ENCODE data around the gene SLC22A4.

DNA sequence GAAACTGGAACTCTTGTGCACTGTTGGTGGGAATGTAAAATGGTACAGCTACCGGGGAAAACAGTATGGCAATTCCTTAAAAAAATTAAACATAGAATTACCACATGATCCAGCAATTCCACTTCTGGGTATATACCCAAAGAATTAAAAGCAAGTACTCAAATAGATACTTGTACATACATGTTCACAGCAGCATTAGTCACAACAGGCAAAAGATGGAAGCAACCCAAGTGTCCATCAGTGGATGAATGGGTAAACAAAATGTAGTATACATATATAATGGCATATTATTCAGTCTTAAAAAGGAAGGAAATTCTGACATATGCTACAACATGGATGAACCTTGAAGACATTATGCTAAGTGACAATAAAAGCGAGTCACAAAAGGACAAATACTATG lies 67.9 kb downstream of the SLC22A4 start:
- TF ChIP-seq, protein P1, sequence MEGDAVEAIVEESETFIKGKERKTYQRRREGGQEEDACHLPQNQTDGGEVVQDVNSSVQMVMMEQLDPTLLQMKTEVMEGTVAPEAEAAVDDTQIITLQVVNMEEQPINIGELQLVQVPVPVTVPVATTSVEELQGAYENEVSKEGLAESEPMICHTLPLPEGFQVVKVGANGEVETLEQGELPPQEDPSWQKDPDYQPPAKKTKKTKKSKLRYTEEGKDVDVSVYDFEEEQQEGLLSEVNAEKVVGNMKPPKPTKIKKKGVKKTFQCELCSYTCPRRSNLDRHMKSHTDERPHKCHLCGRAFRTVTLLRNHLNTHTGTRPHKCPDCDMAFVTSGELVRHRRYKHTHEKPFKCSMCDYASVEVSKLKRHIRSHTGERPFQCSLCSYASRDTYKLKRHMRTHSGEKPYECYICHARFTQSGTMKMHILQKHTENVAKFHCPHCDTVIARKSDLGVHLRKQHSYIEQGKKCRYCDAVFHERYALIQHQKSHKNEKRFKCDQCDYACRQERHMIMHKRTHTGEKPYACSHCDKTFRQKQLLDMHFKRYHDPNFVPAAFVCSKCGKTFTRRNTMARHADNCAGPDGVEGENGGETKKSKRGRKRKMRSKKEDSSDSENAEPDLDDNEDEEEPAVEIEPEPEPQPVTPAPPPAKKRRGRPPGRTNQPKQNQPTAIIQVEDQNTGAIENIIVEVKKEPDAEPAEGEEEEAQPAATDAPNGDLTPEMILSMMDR (IDR thresholded peaks at IDR 0.05): no peak
- TF ChIP-seq POLR2A (IDR thresholded peaks at IDR 0.05) (no peak), POLR2AphosphoS5 (IDR thresholded peaks at IDR 0.05) (no peak)
